GM19324 (cell line): ENCODE data around the gene C17orf100.
A peak's percentile ranks its signal among the peaks of the same experiment; 100 is the strongest.
"Not testable (repeated sequence)": the region's sequence is repeated elsewhere in the genome, so short reads cannot be mapped to it uniquely, and the experiment has no call there.

Experiments
- ATAC-seq: cut with Tn5 transposase; IDR thresholded peaks from one replicate; pipeline ENCODE4 v1.9.1; 2021; ENCODE audit warnings: mild to moderate bottlenecking, moderate library complexity; ENCODE audit not compliant: unreplicated experiment, low FRiP score

C17orf100 gene

GRCh38 chr17:6640536-6641246 lies 10.9 kb upstream of the C17orf100 start, which contains the start of the genes KIAA0753 and TXNDC17:
KIAA0753 (minus strand) TSS chr17:6640711; CDS start chr17:6635103, 5,608 bp downstream.
TXNDC17 (plus strand) TSS chr17:6641060; CDS start chr17:6641083, 23 bp downstream.
- peak; percentile 92 for ATAC-seq

- no peak for ATAC-seq
Observed at GRCh38 chr17:6641247-6641863, 10.2 kb upstream of the C17orf100 start.

GRCh38 chr17:6642592-6642991 lies 9.0 kb upstream of the C17orf100 start:
- ATAC-seq = no peak

- ATAC-seq = no peak
Observed at GRCh38 chr17:6643451-6644125, 8.0 kb upstream of the C17orf100 start.

- ATAC-seq = no peak
Observed at GRCh38 chr17:6648181-6648580, 3.4 kb upstream of the C17orf100 start.

GRCh38 chr17:6651919-6652452 lies 424 bp downstream of the C17orf100 start:
- ATAC-seq = peak; percentile 26

- no peak for ATAC-seq
Observed at GRCh38 chr17:6654841-6655731, 3.5 kb downstream of the C17orf100 start.

GRCh38 chr17:6655732-6656361 lies 4.3 kb downstream of the C17orf100 start:
- ATAC-seq = not testable (repeated sequence)

GRCh38 chr17:6656797-6657632 lies 5.5 kb downstream of the C17orf100 start:
- not testable (repeated sequence) for ATAC-seq

GRCh38 chr17:6657633-6658287 lies 6.2 kb downstream of the C17orf100 start:
- ATAC-seq = no peak

GRCh38 chr17:6658411-6658810 lies 6.8 kb downstream of the C17orf100 start:
- ATAC-seq = not testable (repeated sequence)

- no peak for ATAC-seq
Observed at GRCh38 chr17:6660101-6660500, 8.5 kb downstream of the C17orf100 start.

GRCh38 chr17:6660805-6661463 lies 9.4 kb downstream of the C17orf100 start:
- no peak for ATAC-seq

GRCh38 chr17:6661464-6661848 lies 9.9 kb downstream of the C17orf100 start:
- no peak for ATAC-seq

GRCh38 chr17:6663200-6663599 lies 11.6 kb downstream of the C17orf100 start:
- ATAC-seq = not testable (repeated sequence)

GRCh38 chr17:6666077-6666521 lies 14.5 kb downstream of the C17orf100 start:
- no peak for ATAC-seq

- ATAC-seq = no peak
Observed at GRCh38 chr17:6666557-6666956, 15.0 kb downstream of the C17orf100 start.

- ATAC-seq = no peak
Observed at GRCh38 chr17:6667516-6667915, 16.0 kb downstream of the C17orf100 start.
